Gastrocnemius medialis (tissue), 4 donors: ENCODE data around the gene CAMTA1. TPM values are rescaled to one million over a fixed set of nuclear protein-coding genes. Genes with fewer than 3 reads are reported as not detected.

Experiments
- ATAC-seq, 2 donors: fragments of 150-250 bp; one replicate each; pipeline ENCODE4 v1.9.1; 2016
- DNase-seq, 2 donors: peaks; one replicate each; pipeline ENCODE4 v3.0.0-alpha.2; 2019
- H3K27ac ChIP-seq, 4 donors: fragments of 200-600 bp; sonication (generic); 1 replicate in 1 of 4; 2 replicates in 3 of 4; pipeline ENCODE4 v1.5.1; 2016 to 2018; ENCODE audit warnings: mild to moderate bottlenecking in 2 of 4, moderate library complexity in 1 of 4
- H3K27me3 ChIP-seq, 3 donors: fragments of 200-600 bp; sonication (generic) in 2 of 3; 1 replicate in 1 of 3; 2 replicates in 2 of 3; pipeline versions ENCODE4 v1.5.1 to v1.6.0; 2016 to 2019; ENCODE audit warnings: mild to moderate bottlenecking in 1 of 3, moderate library complexity in 1 of 3
- H3K36me3 ChIP-seq, 2 donors: fragments of 200-600 bp; sonication (generic) in 1 of 2; one replicate each; pipeline ENCODE4 v1.5.1; 2017 to 2018
- H3K4me1 ChIP-seq, 2 donors: fragments of 200-600 bp; sonication (generic) in 1 of 2; one replicate each; pipeline ENCODE4 v1.5.1; 2016 to 2017; ENCODE audit warnings: mild to moderate bottlenecking in 2 of 2
- H3K4me3 ChIP-seq, 4 donors: fragments of 200-600 bp; sonication (generic) in 3 of 4; 1 replicate in 1 of 4; 2 replicates in 3 of 4; pipeline ENCODE4 v1.5.1; 2016 to 2019; ENCODE audit warnings: mild to moderate bottlenecking in 2 of 4
- H3K9me3 ChIP-seq, 3 donors: fragments of 200-600 bp; sonication (generic) in 2 of 3; 1 replicate in 1 of 3; 2 replicates in 2 of 3; pipeline ENCODE4 v1.5.1; 2016 to 2019
- CTCF ChIP-seq, 5 experiments: fragments of 450-650 bp in 3 of 5; fragments of 200-600 bp in 2 of 5; sonication (generic) in 2 of 5; IDR thresholded peaks in 4 of 5; conservative IDR thresholded peaks in 1 of 5; 1 replicate in 4 of 5; 2 replicates in 1 of 5; pipeline ENCODE4 v1.5.1; 2016 to 2019; ENCODE audit warnings: antibody characterized with exemption in 5 of 5, mild to moderate bottlenecking in 3 of 5, moderate library complexity in 3 of 5
- POLR2A ChIP-seq, 2 donors: fragments of 450-650 bp; IDR thresholded peaks; one replicate each; pipeline ENCODE4 v1.6.1; 2017; ENCODE audit warnings: antibody characterized with exemption in 2 of 2, mild to moderate bottlenecking in 2 of 2, moderate library complexity in 2 of 2
- in situ Hi-C, 4 donors: fragments of 200-750 bp; cut with MboI; loops; one replicate each; pipeline versions ENCODE4 v1.15.0 to v1.8.0; 2017; ENCODE audit warnings: low sequenced_read_pairs in 4 of 4
- intact Hi-C: fragments of 100-400 bp; cut with DNase I; formaldehyde crosslinking; loops from one replicate; pipeline ENCODE4 v1.15.1; 2023; ENCODE audit warnings: low total_unique reads
- total RNA-seq, 4 donors: library from RNA; depleted of rRNA; stranded (reverse); fragments of >200 nt; gene quantifications; one replicate each; pipeline versions ENCODE4 v1.1.0 to v1.2.3, GENCODE V29; 2016

Gene CAMTA1
- total RNA-seq, 4 donors from 2014 or later, result 60.5 to 113 (median 70.4) TPM

GRCh38 chr1:7255303-7256058, 470.2 kb downstream of the CAMTA1 start:
- in situ Hi-C loops, result no loop called here
- TF ChIP-seq POLR2A (IDR thresholded peaks at IDR 0.05) (no peak), CTCF (IDR thresholded peaks at IDR 0.05 in 4 of 5, conservative IDR thresholded peaks at IDR 0.05 in 1 of 5) (no peak)

GRCh38 chr1:7256526-7256925, 471.3 kb downstream of the CAMTA1 start:
- no peaks in the 10 kb centered on the region for H3K4me1 ChIP-seq
- no peak for TF ChIP-seq POLR2A (IDR thresholded peaks at IDR 0.05)
- TF ChIP-seq CTCF (IDR thresholded peaks at IDR 0.05 in 4 of 5, conservative IDR thresholded peaks at IDR 0.05 in 1 of 5), result no peak

More at GRCh38 chr1:7255303-7256058, 470.2 kb downstream of the CAMTA1 start:
- no peaks in the 10 kb centered on the region for H3K36me3 ChIP-seq
- H3K9me3 ChIP-seq, result no peaks in the 10 kb centered on the region
- intact Hi-C loops, result no loop called here
- H3K27ac ChIP-seq, result no peak overlapping the region
- no peaks in the 10 kb centered on the region for H3K27me3 ChIP-seq
- H3K4me3 ChIP-seq, result no peak overlapping the region
- no peak for ATAC-seq
- no peak for DNase-seq
- no peaks in the 10 kb centered on the region for H3K4me1 ChIP-seq

GRCh38 chr1:7257225-7257624, 472.0 kb downstream of the CAMTA1 start:
- no peak overlapping the region for H3K27ac ChIP-seq
- H3K36me3 ChIP-seq, result no peaks in the 10 kb centered on the region
- no peak for ATAC-seq
- in situ Hi-C loops (no loop called here), intact Hi-C loops (no loop called here)
- no peak for DNase-seq
- no peaks in the 10 kb centered on the region for H3K4me1 ChIP-seq
- no peaks in the 10 kb centered on the region for H3K27me3 ChIP-seq
- no peak for TF ChIP-seq POLR2A (IDR thresholded peaks at IDR 0.05)
- TF ChIP-seq CTCF (IDR thresholded peaks at IDR 0.05 in 4 of 5, conservative IDR thresholded peaks at IDR 0.05 in 1 of 5), result no peak
- no peaks in the 10 kb centered on the region for H3K9me3 ChIP-seq
- no peak overlapping the region for H3K4me3 ChIP-seq

More at GRCh38 chr1:7256526-7256925, 471.3 kb downstream of the CAMTA1 start:
- no peak overlapping the region for H3K4me3 ChIP-seq
- DNase-seq (no peak), ATAC-seq (no peak)
- H3K27me3 ChIP-seq, result no peaks in the 10 kb centered on the region
- no peaks in the 10 kb centered on the region for H3K36me3 ChIP-seq
- H3K27ac ChIP-seq, result no peak overlapping the region
- H3K9me3 ChIP-seq, result no peaks in the 10 kb centered on the region
- intact Hi-C loops (no loop called here), in situ Hi-C loops (no loop called here)

GRCh38 chr1:7258589-7259135, 473.4 kb downstream of the CAMTA1 start:
- intact Hi-C loops (no loop called here), in situ Hi-C loops (no loop called here)
- Histone ChIP-seq H3K27me3 (peaks cover 0 to 4% (median 0%) of the 10 kb centered on the region in 3 donors), H3K36me3 (no peaks in the 10 kb centered on the region), H3K4me3 (no peak overlapping the region), H3K27ac (no peak overlapping the region), H3K4me1 (no peaks in the 10 kb centered on the region), H3K9me3 (no peaks in the 10 kb centered on the region)
- TF ChIP-seq POLR2A (IDR thresholded peaks at IDR 0.05) (no peak), CTCF (IDR thresholded peaks at IDR 0.05 in 4 of 5, conservative IDR thresholded peaks at IDR 0.05 in 1 of 5) (no peak)
- ATAC-seq (no peak), DNase-seq (no peak)
